ENCODE results near the gene FXYD4. TPM values are rescaled to one million over a fixed set of nuclear protein-coding genes. Genes with fewer than 3 reads are reported as not detected.
"Not testable (repeated sequence)": the region's sequence is repeated elsewhere in the genome, so short reads cannot be mapped to it uniquely, and the experiment has no call there.

FXYD4 gene
- total RNA-seq, 3 donors from 2014 or later = not detected

DNA sequence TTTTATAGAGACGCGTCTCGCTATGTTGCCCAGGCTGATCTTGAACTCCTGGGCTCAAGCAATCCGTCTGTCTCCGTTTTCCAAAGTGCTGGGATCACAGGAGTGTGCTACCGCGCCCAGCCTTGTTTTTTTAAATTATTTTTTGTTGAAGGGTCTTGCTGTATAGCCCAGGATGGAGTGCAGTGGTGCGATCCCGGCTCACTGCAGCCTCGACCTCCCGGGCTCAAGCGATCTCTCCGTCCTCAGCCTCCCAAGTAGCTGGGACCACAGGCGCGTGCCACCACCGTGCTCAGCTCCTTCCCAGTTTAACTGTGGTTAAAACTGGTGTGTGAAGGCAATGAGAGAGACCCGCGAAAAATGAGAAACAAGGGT lies 48.5 kb downstream of the FXYD4 start:
- ATAC-seq = no peak
- no peak overlapping the region for H3K4me3 ChIP-seq
- H3K9me3 ChIP-seq = no peaks in the 10 kb centered on the region
- no peak for DNase-seq
- TF ChIP-seq CTCF (IDR thresholded peaks at IDR 0.05) = no peak
- H3K36me3 ChIP-seq (ENCODE audit: low read depth) = no peaks in the 10 kb centered on the region
- peaks cover 10% of the 10 kb centered on the region for H3K4me1 ChIP-seq (ENCODE audit: low read depth)
- intact Hi-C loops (cut with DNase I, micrococcal nuclease) = no loop called here

GRCh38 chr10:43420369-43421200 lies 49.1 kb downstream of the FXYD4 start:
- intact Hi-C loops (cut with DNase I, micrococcal nuclease) = no loop called here
- Histone ChIP-seq H3K4me1 (ENCODE audit: low read depth) (peaks cover 10% of the 10 kb centered on the region), H3K36me3 (ENCODE audit: low read depth) (no peaks in the 10 kb centered on the region), H3K9me3 (no peaks in the 10 kb centered on the region), H3K4me3 (peak overlapping the region; percentile 32)
- DNase-seq = peak; percentile 83 to 91 (median 90)
- TF ChIP-seq CTCF (IDR thresholded peaks at IDR 0.05) = no peak
- peak; percentile 96 for ATAC-seq

- H3K9me3 ChIP-seq = no peaks in the 10 kb centered on the region
- TF ChIP-seq CTCF (IDR thresholded peaks at IDR 0.05) = no peak
- no peak for DNase-seq
- no peaks in the 10 kb centered on the region for H3K36me3 ChIP-seq (ENCODE audit: low read depth)
- intact Hi-C loops (cut with DNase I, micrococcal nuclease) = no loop called here
- H3K4me1 ChIP-seq (ENCODE audit: low read depth) = peaks cover 10% of the 10 kb centered on the region
- no peak overlapping the region for H3K4me3 ChIP-seq
- ATAC-seq = no peak
Measured at GRCh38 chr10:43421201-43421507, 49.7 kb downstream of the FXYD4 start.

DNA sequence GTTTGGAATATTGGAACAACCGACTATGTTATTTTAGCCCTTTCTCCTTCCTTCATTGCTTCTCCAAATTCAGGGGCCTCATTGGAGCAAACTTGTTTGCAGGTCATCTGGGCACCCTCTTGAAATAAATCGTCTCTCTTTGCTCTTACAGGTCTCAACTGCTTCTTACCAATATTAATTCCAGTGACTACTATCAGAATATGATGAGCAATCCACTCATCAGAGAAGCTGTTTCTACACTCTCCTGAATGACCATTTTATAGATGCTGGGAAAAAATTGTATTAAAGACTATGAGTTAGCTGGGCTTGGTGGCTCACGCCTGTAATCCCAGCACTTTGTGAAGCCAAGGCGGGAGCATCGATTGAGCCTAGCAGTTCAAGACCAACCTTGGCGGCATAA lies 50.1 kb downstream of the FXYD4 start:
- no peak for ATAC-seq
- peaks cover 10% of the 10 kb centered on the region for H3K4me1 ChIP-seq (ENCODE audit: low read depth)
- no peaks in the 10 kb centered on the region for H3K36me3 ChIP-seq (ENCODE audit: low read depth)
- no peak for TF ChIP-seq CTCF (IDR thresholded peaks at IDR 0.05)
- DNase-seq = no peak
- H3K4me3 ChIP-seq = no peak overlapping the region
- H3K9me3 ChIP-seq = no peaks in the 10 kb centered on the region
- intact Hi-C loops (cut with DNase I, micrococcal nuclease) = no loop called here

DNA sequence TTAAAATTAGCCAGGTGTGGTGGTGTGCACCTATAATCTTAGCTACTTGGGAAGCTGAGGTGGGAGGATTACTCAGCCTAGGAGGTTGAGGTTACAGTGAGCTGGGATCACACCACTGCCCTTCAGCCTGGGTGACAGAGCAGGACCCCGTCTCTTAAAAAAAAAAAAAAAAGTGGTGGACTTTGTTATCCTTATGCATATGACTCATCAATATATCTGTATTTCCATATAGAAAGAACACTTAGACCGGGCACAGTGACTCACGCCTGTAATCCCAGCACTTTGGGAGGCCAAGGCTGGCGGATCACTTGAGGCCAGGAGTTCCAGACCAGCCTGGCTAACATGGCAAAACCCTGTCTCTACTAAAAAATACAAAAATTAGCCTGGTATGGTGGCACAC lies 50.5 kb downstream of the FXYD4 start:
- H3K9me3 ChIP-seq; ATAC-seq; H3K4me1 ChIP-seq (ENCODE audit: low read depth); intact Hi-C loops (cut with DNase I, micrococcal nuclease); DNase-seq; H3K4me3 ChIP-seq; H3K36me3 ChIP-seq (ENCODE audit: low read depth): not testable (repeated sequence)

GRCh38 chr10:43424416-43424815 lies 53.0 kb downstream of the FXYD4 start:
- TF ChIP-seq CTCF (IDR thresholded peaks at IDR 0.05) = no peak
- DNase-seq = no peak
- H3K4me1 ChIP-seq (ENCODE audit: low read depth) = peaks cover 8% of the 10 kb centered on the region
- ATAC-seq = no peak
- H3K4me3 ChIP-seq = no peak overlapping the region
- intact Hi-C loops (cut with DNase I, micrococcal nuclease) = no loop called here
- no peaks in the 10 kb centered on the region for H3K9me3 ChIP-seq
- H3K36me3 ChIP-seq (ENCODE audit: low read depth) = no peaks in the 10 kb centered on the region

Other genes starting within 250 kb of the FXYD4 start
- gene CSGALNACT2, start 233.2 kb upstream of the FXYD4 start, total RNA-seq = 10 to 100 TPM in 1 of 3 donors, 1 to 10 TPM in 2; 3.9 to 20.1 (median 7.4) TPM
- 1 to 10 TPM in 1 of 3 donors, under 1 TPM in 2; 0.43 to 1.2 (median 0.58) TPM for gene RASGEF1A, start 104.6 kb upstream of the FXYD4 start, total RNA-seq
- gene HNRNPF, start 37.5 kb downstream of the FXYD4 start, total RNA-seq = 100 to 1,000 TPM; 212 to 229 (median 227) TPM
- 1 to 10 TPM; 4.2 to 7.6 (median 7.5) TPM for gene ZNF487, start 65.5 kb downstream of the FXYD4 start, total RNA-seq
- gene ZNF239, start 203.0 kb downstream of the FXYD4 start, total RNA-seq = 1 to 10 TPM; 1.5 to 3.7 (median 1.9) TPM
- 1 to 10 TPM; 2.4 to 5.8 (median 4.3) TPM for gene ZNF485, start 234.8 kb downstream of the FXYD4 start, total RNA-seq